ENCODE measurements around the gene TGFBR1.

The TGFBR1 gene

GRCh38 chr9:99138424-99139284 lies 33.7 kb downstream of the TGFBR1 start:
- no peak for DNase-seq

DNA sequence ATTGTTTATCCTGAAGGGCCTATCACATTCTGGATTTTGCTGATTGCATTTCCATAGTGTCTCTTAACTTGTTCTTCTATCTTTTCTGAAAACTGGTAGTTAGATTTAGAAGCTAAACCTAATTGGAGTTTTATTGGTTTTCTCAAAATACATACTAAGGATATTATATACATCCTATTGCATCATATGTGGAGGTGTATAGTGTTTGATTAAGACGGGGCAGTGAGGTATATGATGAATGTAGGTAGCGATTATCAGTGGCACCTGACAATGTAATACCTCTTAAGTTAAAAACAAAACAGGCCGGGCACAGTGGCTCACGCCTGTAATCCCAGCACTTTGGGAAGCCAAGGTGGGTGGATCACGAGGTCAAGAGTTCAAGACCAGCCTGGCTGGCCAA lies 35.0 kb downstream of the TGFBR1 start:
- DNase-seq = no peak

GRCh38 chr9:99140685-99141314 lies 35.9 kb downstream of the TGFBR1 start:
- no peak for DNase-seq

DNA sequence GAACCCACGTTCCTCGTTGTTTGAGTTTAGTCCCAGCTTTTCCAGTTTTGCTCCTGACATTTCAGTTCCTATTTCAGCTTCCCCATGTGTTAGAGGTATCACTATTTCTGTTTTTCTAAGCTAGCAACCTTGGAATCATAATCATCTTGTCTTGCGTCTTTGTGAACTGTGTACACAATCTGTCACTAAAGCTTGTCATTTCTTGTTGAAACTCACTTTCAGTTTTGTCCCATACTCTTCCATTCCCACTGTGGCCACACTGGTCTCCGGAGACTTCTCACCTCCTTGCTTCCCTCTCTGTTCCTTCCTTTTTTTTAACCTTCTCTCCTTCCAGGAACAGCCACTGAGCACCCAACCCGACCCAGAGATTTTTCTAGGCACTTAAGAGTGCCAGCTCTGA lies 36.9 kb downstream of the TGFBR1 start:
- no peak for DNase-seq

GRCh38 chr9:99142275-99142674 lies 37.4 kb downstream of the TGFBR1 start:
- no peak for DNase-seq

GRCh38 chr9:99143655-99144054 lies 38.7 kb downstream of the TGFBR1 start:
- DNase-seq = no peak

DNA sequence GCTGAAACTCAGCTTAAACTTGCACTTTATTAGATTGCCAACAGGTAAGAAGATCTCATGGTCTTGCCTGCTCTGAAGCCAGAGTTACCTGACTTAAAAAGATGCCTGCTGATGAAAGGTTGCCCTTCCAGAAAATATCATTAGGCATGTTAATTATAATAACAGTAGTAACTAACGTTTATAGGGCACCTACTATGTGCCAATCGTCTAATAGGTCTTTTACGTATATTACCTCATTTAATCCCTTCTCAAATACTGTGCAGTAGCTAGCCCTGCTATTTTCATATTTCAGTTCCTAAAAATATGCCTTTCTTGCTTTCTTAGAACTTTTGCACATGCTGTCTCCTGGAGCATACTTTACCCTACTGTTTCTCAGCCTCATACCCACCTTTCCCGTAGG lies 40.1 kb downstream of the TGFBR1 start:
- no peak for DNase-seq

DNA sequence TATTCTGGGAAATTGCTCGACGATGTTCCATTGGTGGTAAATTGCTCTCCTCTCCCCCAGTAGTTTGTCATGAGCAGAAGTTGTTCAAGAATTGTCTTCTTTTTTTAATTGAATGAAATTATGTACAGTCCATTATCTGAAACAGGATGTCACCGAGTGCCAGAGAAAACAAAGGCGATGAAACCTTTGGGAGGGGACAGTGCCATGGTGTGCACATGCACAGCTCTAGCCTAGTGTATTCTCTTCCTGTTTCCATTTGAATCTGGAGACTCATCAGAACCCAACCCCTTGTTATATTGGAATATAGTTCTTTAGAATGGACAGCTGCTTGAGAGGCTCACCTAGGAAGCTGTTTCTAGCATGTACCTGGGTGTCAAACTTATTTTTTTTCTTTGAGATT lies 41.7 kb downstream of the TGFBR1 start:
- no peak for DNase-seq

- DNase-seq = no peak
These were observed 42.3 kb downstream of the TGFBR1 start for GRCh38 chr9:99147177-99147576.

DNA sequence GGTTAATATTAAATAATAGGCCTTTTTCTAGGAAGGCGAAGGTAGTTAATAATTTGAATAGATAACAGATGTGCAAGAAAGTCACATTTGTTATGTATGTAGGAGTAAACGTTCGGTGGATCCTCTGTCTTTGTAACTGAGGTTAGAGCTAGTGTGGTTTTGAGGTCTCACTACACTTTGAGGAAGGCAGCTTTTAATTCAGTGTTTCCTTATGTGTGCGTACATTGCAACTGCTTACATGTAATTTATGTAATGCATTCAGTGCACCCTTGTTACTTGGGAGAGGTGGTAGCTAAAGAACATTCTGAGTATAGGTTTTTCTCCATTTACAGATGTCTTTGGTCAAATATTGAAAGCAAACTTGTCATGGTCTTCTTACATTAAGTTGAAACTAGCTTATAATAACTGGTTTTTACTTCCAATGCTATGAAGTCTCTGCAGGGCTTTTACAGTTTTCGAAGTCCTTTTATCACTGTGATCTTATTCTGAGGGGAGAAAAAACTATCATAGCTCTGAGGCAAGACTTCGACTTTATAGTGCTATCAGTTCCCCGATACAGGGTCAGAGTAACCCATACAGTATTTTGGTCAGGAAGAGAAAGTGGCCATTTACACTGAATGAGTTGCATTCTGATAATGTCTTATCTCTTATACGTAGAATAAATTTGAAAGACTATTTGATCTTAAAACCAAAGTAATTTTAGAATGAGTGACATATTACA lies 45.7 kb downstream of the TGFBR1 start:
- DNase-seq = no peak

- DNase-seq = no peak
These were observed 49.4 kb downstream of the TGFBR1 start for GRCh38 chr9:99154356-99154755.

- DNase-seq = no peak
These were observed 50.8 kb downstream of the TGFBR1 start for GRCh38 chr9:99155736-99156135.

DNA sequence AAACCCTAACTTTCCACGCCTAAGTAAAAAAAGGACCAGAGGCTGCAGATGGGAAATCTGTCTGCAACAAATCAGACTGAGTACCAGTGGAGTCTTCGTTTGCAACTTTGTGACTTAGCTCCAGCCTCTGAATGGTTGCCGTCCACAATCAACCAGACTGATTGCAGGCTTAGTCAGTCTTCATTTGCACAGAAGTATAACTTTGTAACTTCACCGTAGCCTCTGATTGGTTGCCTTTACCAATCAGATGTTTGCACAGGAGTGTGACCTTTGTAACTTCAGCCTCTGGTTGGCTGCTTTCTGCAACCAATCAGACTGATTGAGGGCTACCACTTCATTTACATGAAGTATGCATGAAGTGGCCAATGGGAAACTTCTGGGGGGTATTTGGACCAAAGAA lies 53.7 kb downstream of the TGFBR1 start:
- no peak for DNase-seq

- DNase-seq = no peak
These were observed 55.3 kb downstream of the TGFBR1 start for GRCh38 chr9:99160173-99160572.

GRCh38 chr9:99162759-99163364 lies 57.9 kb downstream of the TGFBR1 start:
- DNase-seq = no peak

GRCh38 chr9:99166149-99166548 lies 61.2 kb downstream of the TGFBR1 start:
- no peak for DNase-seq

DNA sequence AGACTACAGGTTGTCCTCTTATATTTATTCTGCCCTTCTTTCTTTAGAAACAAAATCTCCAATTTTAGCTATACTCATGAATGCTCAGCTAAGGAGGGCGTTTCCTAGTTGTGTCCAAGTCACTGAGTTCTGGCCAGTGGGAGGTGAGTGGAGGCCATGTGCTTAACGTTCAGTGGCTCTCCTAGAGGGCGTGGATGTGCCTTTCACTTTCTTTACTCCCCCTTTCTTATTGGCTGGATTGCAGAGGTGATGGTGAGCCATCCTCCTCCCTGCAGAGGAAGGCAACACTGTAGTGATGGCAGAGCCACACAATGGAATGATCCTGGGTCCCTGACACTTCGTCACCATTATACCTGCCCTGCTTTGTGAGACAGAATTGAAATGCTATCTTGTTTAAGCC lies 62.2 kb downstream of the TGFBR1 start:
- DNase-seq = no peak

GRCh38 chr9:99167694-99168093 lies 62.8 kb downstream of the TGFBR1 start:
- DNase-seq = no peak

- no peak for DNase-seq
These were observed 64.2 kb downstream of the TGFBR1 start for GRCh38 chr9:99169086-99169485.

DNA sequence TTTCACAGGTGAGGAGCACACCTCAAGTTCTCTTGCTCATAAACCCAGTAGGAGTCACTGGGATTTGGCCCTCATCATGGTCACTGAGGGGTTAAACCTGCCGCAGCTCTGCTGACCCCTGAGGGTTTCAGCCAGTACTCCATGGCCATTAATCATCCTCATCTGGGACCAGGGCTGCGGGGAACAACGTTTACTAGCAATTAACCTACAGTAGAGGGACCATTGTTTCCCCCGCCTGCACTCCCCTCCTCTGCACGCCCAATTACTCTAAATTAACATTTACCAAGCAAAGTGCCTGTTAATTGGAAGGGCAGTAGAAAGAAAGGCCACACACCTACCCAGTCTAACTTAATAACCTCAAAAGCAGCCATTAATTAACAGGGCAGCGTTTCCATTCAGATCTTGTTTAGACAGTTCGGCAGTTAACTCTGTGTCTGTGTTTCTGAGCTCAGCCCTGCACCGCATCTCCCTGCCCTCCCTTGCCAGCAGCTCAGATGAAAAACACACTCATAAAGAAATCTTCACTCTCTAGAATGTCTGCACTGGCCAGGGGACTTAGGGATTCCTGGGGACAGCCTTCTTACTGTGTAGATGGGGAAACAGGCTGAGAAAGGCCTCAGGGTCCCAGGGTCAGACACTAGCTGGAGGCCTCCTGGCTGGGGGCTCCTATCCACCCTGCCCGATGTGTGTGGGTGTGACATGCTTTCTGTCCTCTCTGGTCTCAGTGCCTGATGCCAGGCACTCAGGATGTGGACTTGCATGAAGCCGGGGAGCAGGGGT lies 65.3 kb downstream of the TGFBR1 start:
- DNase-seq = no peak

- no peak for DNase-seq
These were observed 66.6 kb downstream of the TGFBR1 start for GRCh38 chr9:99171225-99172123.
